Endothelial cell (in vitro differentiated cells): ENCODE results near the gene MTR. TPM values are rescaled to one million over a fixed set of nuclear protein-coding genes. Genes with fewer than 3 reads are reported as not detected.

Experiments
- DNase-seq: peaks from one replicate; pipeline ENCODE4 v3.0.0; 2021; ENCODE audit warnings: low spot score
- H3K27ac Mint-ChIP-seq: one replicate; pipeline ENCODE4 v1.8.0; 2021; ENCODE audit warnings: mixed read lengths, inconsistent platforms; ENCODE audit not compliant: unreplicated experiment
- H3K27me3 Mint-ChIP-seq: one replicate; pipeline ENCODE4 v1.8.0; 2021; ENCODE audit warnings: mild to moderate bottlenecking, moderate library complexity, mixed read lengths, inconsistent platforms; ENCODE audit not compliant: unreplicated experiment
- H3K36me3 Mint-ChIP-seq: one replicate; pipeline ENCODE4 v1.8.0; 2021; ENCODE audit warnings: mild to moderate bottlenecking, low read depth, mixed read lengths, inconsistent platforms; ENCODE audit not compliant: unreplicated experiment
- H3K4me1 Mint-ChIP-seq: one replicate; pipeline ENCODE4 v1.8.0; 2021; ENCODE audit warnings: mild to moderate bottlenecking, mixed read lengths, inconsistent platforms; ENCODE audit not compliant: unreplicated experiment
- H3K4me3 Mint-ChIP-seq: one replicate; pipeline ENCODE4 v1.8.0; 2021; ENCODE audit warnings: mild to moderate bottlenecking, mixed read lengths, inconsistent platforms; ENCODE audit not compliant: unreplicated experiment
- H3K9me3 Mint-ChIP-seq: one replicate; pipeline ENCODE4 v1.8.0; 2021; ENCODE audit warnings: mixed read lengths, inconsistent platforms; ENCODE audit not compliant: unreplicated experiment
- total RNA-seq: library from RNA; stranded (reverse); fragmentation: NEBNext Ultra II Directional; extraction: Animal tissue kit (Norgen Biotek cat#: 25700); gene quantifications from one replicate; pipeline ENCODE4 v1.2.1, GENCODE V29; 2021; ENCODE audit not compliant: unreplicated experiment
- TF ChIP-seq, protein P1 (sequence below): fragments of 200-600 bp; sonication (generic); IDR thresholded peaks from one replicate; pipeline ENCODE4 v1.5.0; 2021; ENCODE audit warnings: antibody characterized with exemption; ENCODE audit not compliant: unreplicated experiment

Gene MTR
- total RNA-seq, 1 donor from 2014 or later = 44.5 TPM

DNA sequence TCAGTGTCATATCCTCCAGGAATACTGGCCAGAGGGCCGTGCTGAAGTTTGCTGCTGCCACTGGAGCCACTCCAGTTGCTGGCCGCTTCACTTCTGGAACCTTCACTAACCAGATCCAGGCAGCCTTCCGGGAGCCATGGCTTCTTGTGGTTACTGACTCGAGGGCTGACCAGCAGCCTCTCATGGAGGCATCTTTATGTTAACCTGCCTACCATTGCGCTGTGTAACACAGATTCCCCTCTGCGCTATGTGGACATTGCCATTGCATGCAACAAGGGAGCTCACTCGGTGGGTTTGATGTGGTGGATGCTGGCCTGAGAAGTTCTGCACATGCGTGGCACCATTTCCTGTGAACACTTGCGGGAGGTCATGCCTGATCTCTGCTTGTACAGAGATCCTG, 24.8 kb downstream of the MTR start:
- TF ChIP-seq, protein P1, sequence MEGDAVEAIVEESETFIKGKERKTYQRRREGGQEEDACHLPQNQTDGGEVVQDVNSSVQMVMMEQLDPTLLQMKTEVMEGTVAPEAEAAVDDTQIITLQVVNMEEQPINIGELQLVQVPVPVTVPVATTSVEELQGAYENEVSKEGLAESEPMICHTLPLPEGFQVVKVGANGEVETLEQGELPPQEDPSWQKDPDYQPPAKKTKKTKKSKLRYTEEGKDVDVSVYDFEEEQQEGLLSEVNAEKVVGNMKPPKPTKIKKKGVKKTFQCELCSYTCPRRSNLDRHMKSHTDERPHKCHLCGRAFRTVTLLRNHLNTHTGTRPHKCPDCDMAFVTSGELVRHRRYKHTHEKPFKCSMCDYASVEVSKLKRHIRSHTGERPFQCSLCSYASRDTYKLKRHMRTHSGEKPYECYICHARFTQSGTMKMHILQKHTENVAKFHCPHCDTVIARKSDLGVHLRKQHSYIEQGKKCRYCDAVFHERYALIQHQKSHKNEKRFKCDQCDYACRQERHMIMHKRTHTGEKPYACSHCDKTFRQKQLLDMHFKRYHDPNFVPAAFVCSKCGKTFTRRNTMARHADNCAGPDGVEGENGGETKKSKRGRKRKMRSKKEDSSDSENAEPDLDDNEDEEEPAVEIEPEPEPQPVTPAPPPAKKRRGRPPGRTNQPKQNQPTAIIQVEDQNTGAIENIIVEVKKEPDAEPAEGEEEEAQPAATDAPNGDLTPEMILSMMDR = no peak
- Mint-ChIP-seq H3K27me3 (no peaks in the 10 kb centered on the region), H3K27ac (no peak overlapping the region), H3K9me3 (no peaks in the 10 kb centered on the region), H3K4me3 (no peak overlapping the region), H3K36me3 (peaks cover 16% of the 10 kb centered on the region), H3K4me1 (no peaks in the 10 kb centered on the region)
- DNase-seq = no peak

DNA sequence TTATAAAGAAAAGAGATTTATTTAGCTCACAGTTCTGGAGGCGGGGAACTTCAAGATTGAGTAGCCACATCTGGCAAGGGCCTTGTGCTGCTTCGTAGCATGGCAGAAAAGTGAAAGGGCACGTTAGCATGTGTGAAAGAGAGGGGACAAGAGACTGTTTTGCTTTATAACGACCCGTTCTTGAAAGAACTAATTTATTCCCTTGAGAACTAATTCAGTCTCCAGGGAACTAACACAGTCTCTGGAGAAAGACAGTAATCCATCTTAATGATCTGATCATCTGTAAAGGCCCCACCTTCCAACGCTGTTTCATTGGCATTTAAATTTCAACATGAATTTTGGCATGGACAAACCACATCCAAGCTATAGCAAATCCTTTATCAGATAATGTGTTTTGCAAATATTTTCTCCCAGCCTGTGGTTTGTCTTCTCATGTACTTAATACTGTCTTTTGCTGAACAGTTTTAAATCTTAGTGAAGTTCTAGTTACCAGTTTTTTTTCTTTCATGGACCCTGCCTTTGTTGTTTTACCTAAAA, 26.1 kb downstream of the MTR start:
- Mint-ChIP-seq H3K9me3 (no peaks in the 10 kb centered on the region), H3K27ac (no peak overlapping the region), H3K36me3 (peaks cover 17% of the 10 kb centered on the region), H3K27me3 (no peaks in the 10 kb centered on the region), H3K4me3 (no peak overlapping the region), H3K4me1 (no peaks in the 10 kb centered on the region)
- DNase-seq = no peak
- TF ChIP-seq, protein P1 = no peak

DNA sequence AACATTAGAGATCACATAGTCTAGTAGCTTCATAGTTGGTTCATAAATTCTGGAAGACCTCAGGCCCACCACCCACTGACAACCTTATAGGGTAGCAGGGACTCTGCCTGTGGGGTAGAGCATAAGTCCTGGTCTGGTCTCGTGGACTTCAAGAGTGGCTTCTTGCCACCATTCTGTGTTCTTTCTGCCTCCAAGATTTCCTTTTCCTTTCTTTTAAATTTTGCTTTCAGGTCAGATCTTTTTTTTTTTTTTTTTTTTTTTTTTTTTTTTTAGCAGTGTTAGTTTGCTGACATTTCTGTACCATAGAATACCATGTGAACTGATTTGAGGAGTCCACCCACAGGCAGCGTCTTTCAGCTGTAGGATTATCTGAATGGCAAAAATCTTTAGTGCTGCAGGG, 28.5 kb downstream of the MTR start:
- Mint-ChIP-seq H3K4me1 (no peaks in the 10 kb centered on the region), H3K9me3 (no peaks in the 10 kb centered on the region), H3K27me3 (no peaks in the 10 kb centered on the region), H3K27ac (no peak overlapping the region), H3K4me3 (no peak overlapping the region), H3K36me3 (peaks cover 22% of the 10 kb centered on the region)
- no peak for DNase-seq
- TF ChIP-seq, protein P1 = no peak

DNA sequence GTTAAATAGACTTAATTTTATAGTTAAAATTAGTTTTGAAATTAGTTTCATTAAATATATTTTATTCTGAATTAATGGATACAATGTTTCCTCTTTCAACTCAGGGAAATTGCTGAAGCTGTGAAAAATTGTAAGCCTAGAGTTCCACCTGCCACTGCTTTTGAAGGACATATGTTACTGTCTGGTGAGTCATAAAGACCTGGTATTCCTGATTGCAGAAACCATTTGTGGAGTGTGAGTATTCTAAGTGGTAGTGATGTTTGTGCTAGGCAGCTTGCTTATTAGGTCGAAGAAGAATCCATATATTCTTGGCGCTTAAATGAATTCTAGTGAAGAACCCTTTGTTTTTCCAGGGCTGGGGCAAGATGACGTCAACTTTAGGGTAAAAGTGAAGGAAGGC, 34.0 kb downstream of the MTR start:
- Mint-ChIP-seq H3K27ac (no peak overlapping the region), H3K4me1 (no peaks in the 10 kb centered on the region), H3K27me3 (no peaks in the 10 kb centered on the region), H3K4me3 (no peak overlapping the region), H3K9me3 (no peaks in the 10 kb centered on the region), H3K36me3 (peaks cover 28% of the 10 kb centered on the region)
- TF ChIP-seq, protein P1 = no peak
- no peak for DNase-seq

DNA sequence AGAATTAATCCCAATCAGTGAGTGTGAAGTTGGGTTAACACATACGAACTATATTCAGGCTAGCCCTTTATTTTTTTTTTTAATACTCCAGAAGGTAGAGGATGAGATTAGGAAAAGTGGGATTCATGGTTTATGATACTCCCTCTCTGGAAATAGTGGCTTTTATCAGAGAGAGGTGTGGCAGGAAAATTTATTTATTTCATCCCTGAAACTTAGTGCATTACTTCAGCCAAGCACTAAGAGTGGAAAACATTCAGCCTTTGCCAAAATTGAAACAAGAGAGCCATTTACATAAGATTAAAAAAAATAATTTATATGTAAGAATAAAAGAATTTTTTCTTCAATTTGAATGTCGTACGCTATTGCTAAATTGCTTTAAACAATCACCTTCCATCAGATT, 35.0 kb downstream of the MTR start:
- H3K27me3 Mint-ChIP-seq = no peaks in the 10 kb centered on the region
- no peak overlapping the region for H3K4me3 Mint-ChIP-seq
- no peak for DNase-seq
- H3K4me1 Mint-ChIP-seq = no peaks in the 10 kb centered on the region
- TF ChIP-seq, protein P1 = no peak
- H3K27ac Mint-ChIP-seq = no peak overlapping the region
- no peaks in the 10 kb centered on the region for H3K9me3 Mint-ChIP-seq
- H3K36me3 Mint-ChIP-seq = peaks cover 31% of the 10 kb centered on the region
